NK-92 treated with Interleukin-12 subunit alpha and Interleukin-12 subunit beta, amount 100 ng/mL, for 24 hours (cell line): Measurements from ENCODE around the gene TRIM2.
"Not testable (repeated sequence)": the region's sequence is repeated elsewhere in the genome, so short reads cannot be mapped to it uniquely, and the experiment has no call there.

Source experiments
- DNase-seq: peaks from one replicate; lab custom pipeline; 2025; lab: John Stamatoyannopoulos, UW

Gene TRIM2

GRCh38 chr4:153189016-153189801, 15.0 kb upstream of the TRIM2 start:
- no peak for DNase-seq

- DNase-seq, result no peak
These were observed 12.4 kb upstream of the TRIM2 start for GRCh38 chr4:153191795-153192363.

- no peak for DNase-seq
These were observed 6.9 kb upstream of the TRIM2 start for GRCh38 chr4:153197301-153197700.

- DNase-seq, result no peak
These were observed 5.5 kb upstream of the TRIM2 start for GRCh38 chr4:153198719-153199118.

GRCh38 chr4:153203746-153204145, 497 bp upstream of the TRIM2 start:
- DNase-seq, result not testable (repeated sequence)

GRCh38 chr4:153204728-153205648, 745 bp downstream of the TRIM2 start:
- no peak for DNase-seq

- peak; percentile 4 for DNase-seq
These were observed 1.5 kb downstream of the TRIM2 start for GRCh38 chr4:153205757-153206156.

- no peak for DNase-seq
These were observed 2.3 kb downstream of the TRIM2 start for GRCh38 chr4:153206534-153206933.

- peak; percentile 13 for DNase-seq
These were observed 2.8 kb downstream of the TRIM2 start for GRCh38 chr4:153207027-153207426.

GRCh38 chr4:153207567-153207966, 3.3 kb downstream of the TRIM2 start:
- DNase-seq, result no peak

GRCh38 chr4:153209410-153209809, 5.2 kb downstream of the TRIM2 start:
- no peak for DNase-seq

- DNase-seq, result no peak
These were observed 6.5 kb downstream of the TRIM2 start for GRCh38 chr4:153210727-153211126.

- DNase-seq, result peak; percentile 1
These were observed 7.9 kb downstream of the TRIM2 start for GRCh38 chr4:153211986-153212728.

- DNase-seq, result no peak
These were observed 8.5 kb downstream of the TRIM2 start for GRCh38 chr4:153212736-153213135.

GRCh38 chr4:153215921-153216320, 11.7 kb downstream of the TRIM2 start:
- no peak for DNase-seq

- DNase-seq, result no peak
These were observed 12.3 kb downstream of the TRIM2 start for GRCh38 chr4:153216546-153216945.

- DNase-seq, result no peak
These were observed 13.2 kb downstream of the TRIM2 start for GRCh38 chr4:153217440-153217839.

GRCh38 chr4:153218961-153219360, 14.7 kb downstream of the TRIM2 start:
- DNase-seq, result no peak

- no peak for DNase-seq
These were observed 16.6 kb downstream of the TRIM2 start for GRCh38 chr4:153220682-153221395.

- no peak for DNase-seq
These were observed 17.8 kb downstream of the TRIM2 start for GRCh38 chr4:153221783-153222706.
